HepG2 (cell line): ENCODE data around the gene ST6GALNAC6. TPM values are rescaled to one million over a fixed set of nuclear protein-coding genes. Genes with fewer than 3 reads are reported as not detected.

Experiments
- ELF3 ChIP-seq: IDR thresholded peaks from 2 replicates; pipeline ENCODE4 v1.6.1; 2016; ENCODE audit warnings: missing genetic modification reagents, missing compliant biosample characterization
- FLYWCH1 ChIP-seq: sonication (generic); formaldehyde crosslinking; IDR thresholded peaks from 2 replicates; pipeline ENCODE4 v1.8.1; 2023; ENCODE audit warnings: mild to moderate bottlenecking, missing genetic modification reagents
- HMGXB4 ChIP-seq, 2 experiments: sonication (generic) in 1 of 2; formaldehyde crosslinking in 1 of 2; IDR thresholded peaks; 2 replicates each; pipeline versions ENCODE4 v1.4.0 to v1.6.1; 2018 to 2020; ENCODE audit warnings: missing genetic modification reagents in 2 of 2, borderline replicate concordance in 1 of 2, low read depth in 1 of 2, mild to moderate bottlenecking in 1 of 2, missing biosample characterization in 1 of 2
- LCORL ChIP-seq, 2 experiments: fragments of 450-650 bp in 1 of 2; sonication (generic) in 1 of 2; formaldehyde crosslinking in 1 of 2; IDR thresholded peaks; 2 replicates each; pipeline versions ENCODE4 v1.5.0 to v1.6.1; 2017 to 2020; ENCODE audit warnings: antibody characterized with exemption in 1 of 2, missing genetic modification reagents in 1 of 2
- MAZ ChIP-seq, 2 experiments: sonication (generic) in 1 of 2; formaldehyde crosslinking in 1 of 2; IDR thresholded peaks; 2 replicates each; pipeline versions ENCODE4 v1.5.0 to v1.6.1; 2012 to 2020; ENCODE audit warnings: low read depth in 2 of 2, mild to moderate bottlenecking in 2 of 2, borderline replicate concordance in 1 of 2, improper control_type of control experiment in 1 of 2, low read length in 1 of 2, missing genetic modification reagents in 1 of 2, moderate library complexity in 1 of 2
- NFAT5 ChIP-seq: sonication (generic); formaldehyde crosslinking; IDR thresholded peaks from 2 replicates; pipeline ENCODE4 v1.4.0; 2020; ENCODE audit warnings: missing genetic modification reagents
- TGIF2 ChIP-seq: IDR thresholded peaks from 2 replicates; pipeline ENCODE4 v1.6.1; 2016; ENCODE audit warnings: control low read depth, missing compliant biosample characterization
- THAP9 ChIP-seq: sonication (generic); formaldehyde crosslinking; IDR thresholded peaks from 2 replicates; pipeline ENCODE4; 2020; ENCODE audit warnings: missing genetic modification reagents, mild to moderate bottlenecking, borderline replicate concordance
- polyA plus RNA-seq, 8 experiments: library from polyadenylated mRNA; depleted of rRNA in 3 of 8; stranded (reverse) in 7 of 8; unstranded in 1 of 8; fragments of >200 nt; fragmentation: Illumina TruSeq in 4 of 8; extraction: Trizol in 4 of 8; gene quantifications; 2 replicates each; pipeline versions ENCODE4 v1.2.1 to v1.2.3, GENCODE V29; 2011 to 2016; ENCODE audit warnings: low read depth in 4 of 8, missing spikeins in 1 of 8, mixed read lengths in 1 of 8; ENCODE audit not compliant: insufficient read depth in 1 of 8
- total RNA-seq, 5 experiments: library from RNA; depleted of rRNA; stranded (reverse); fragments of >200 nt; fragmentation: Illumina TruSeq; extraction: Trizol; gene quantifications; 2 replicates each; pipeline ENCODE4 v1.2.3, GENCODE V29; 2016; ENCODE audit warnings: low read depth in 1 of 5
- TF ChIP-seq, protein P1 (sequence below): sonication (generic); formaldehyde crosslinking; IDR thresholded peaks from 2 replicates; pipeline ENCODE4 v1.8.1; 2023; ENCODE audit warnings: mild to moderate bottlenecking, missing genetic modification reagents

ST6GALNAC6 gene
- total and polyA plus RNA-seq, 2 of the 13 experiments (the other 11 are each of a cell fraction or from before 2014, with no cell fraction given), result 18.5 to 65.4 TPM

GRCh38 chr9:127877566-127877998, 21.8 kb downstream of the ST6GALNAC6 start, which contains the start of gene AK1 (continued):
- TF ChIP-seq THAP9 (CRISPR knock-in tag), result 0 out of 2 replicates have a peak, but pooled peaks have one; percentile 33
- TF ChIP-seq LCORL (IDR thresholded peaks at IDR 0.05), result no peak
- 0 out of 2 replicates have a peak, but pooled peaks have one; percentile 41 for TF ChIP-seq LCORL (CRISPR knock-in tag; IDR thresholded peaks at IDR 0.05)
- TF ChIP-seq ELF3 (CRISPR knock-in tag), result 0 out of 2 replicates have a peak, but pooled peaks have one; percentile 39
- no peak for TF ChIP-seq NFAT5 (CRISPR knock-in tag)
- TF ChIP-seq FLYWCH1 (CRISPR knock-in tag), result no peak
- TF ChIP-seq TGIF2 (CRISPR knock-in tag), result no peak
- peak in 1 of 2 experiments; percentile 30; a peak in 1 of 4 replicates for TF ChIP-seq HMGXB4 (CRISPR knock-in tag; IDR thresholded peaks at IDR 0.05; ENCODE audit: borderline replicate concordance in 1 of 2, low read depth in 1 of 2)
- peak; percentile 42; the same call in 1 of the 2 replicates for TF ChIP-seq MAZ (IDR thresholded peaks at IDR 0.05; ENCODE audit: borderline replicate concordance, low read depth, low read length)
- TF ChIP-seq MAZ (CRISPR knock-in tag; IDR thresholded peaks at IDR 0.05; ENCODE audit: low read depth), result peak; percentile 85
- TF ChIP-seq, protein P1, sequence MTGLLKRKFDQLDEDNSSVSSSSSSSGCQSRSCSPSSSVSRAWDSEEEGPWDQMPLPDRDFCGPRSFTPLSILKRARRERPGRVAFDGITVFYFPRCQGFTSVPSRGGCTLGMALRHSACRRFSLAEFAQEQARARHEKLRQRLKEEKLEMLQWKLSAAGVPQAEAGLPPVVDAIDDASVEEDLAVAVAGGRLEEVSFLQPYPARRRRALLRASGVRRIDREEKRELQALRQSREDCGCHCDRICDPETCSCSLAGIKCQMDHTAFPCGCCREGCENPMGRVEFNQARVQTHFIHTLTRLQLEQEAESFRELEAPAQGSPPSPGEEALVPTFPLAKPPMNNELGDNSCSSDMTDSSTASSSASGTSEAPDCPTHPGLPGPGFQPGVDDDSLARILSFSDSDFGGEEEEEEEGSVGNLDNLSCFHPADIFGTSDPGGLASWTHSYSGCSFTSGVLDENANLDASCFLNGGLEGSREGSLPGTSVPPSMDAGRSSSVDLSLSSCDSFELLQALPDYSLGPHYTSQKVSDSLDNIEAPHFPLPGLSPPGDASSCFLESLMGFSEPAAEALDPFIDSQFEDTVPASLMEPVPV (CRISPR knock-in tag), result peak; percentile 35; the same call in 1 of the 2 replicates
